Naive B cell (primary cell): ENCODE results near the gene TMEM52B. TPM values are rescaled to one million over a fixed set of nuclear protein-coding genes. Genes with fewer than 3 reads are reported as not detected.
A peak's percentile ranks its signal among the peaks of the same experiment; 100 is the strongest.
"Not testable (repeated sequence)": the region's sequence is repeated elsewhere in the genome, so short reads cannot be mapped to it uniquely, and the experiment has no call there.

Experiments used
- ATAC-seq, 2 donors: fragments of 150-1000 bp; cut with Tn5 transposase; 2 replicates each; pipeline ENCODE4 v1.10.0; 2021; ENCODE audit warnings: low read depth in 2 of 2, mild to moderate bottlenecking in 2 of 2, moderate library complexity in 2 of 2
- DNase-seq: peaks from one replicate; pipeline ENCODE4 v3.0.0; 2022
- H3K27ac Mint-ChIP-seq, 6 donors: one replicate each; pipeline ENCODE4 v1.8.0; 2020 to 2022; ENCODE audit warnings: mild to moderate bottlenecking in 6 of 6, mixed read lengths in 6 of 6, moderate library complexity in 5 of 6, inconsistent platforms in 2 of 6
- H3K27me3 Mint-ChIP-seq, 3 donors: one replicate each; pipeline ENCODE4 v1.8.0; 2021 to 2022; ENCODE audit warnings: mixed read lengths in 3 of 3, mild to moderate bottlenecking in 1 of 3
- H3K36me3 Mint-ChIP-seq, 2 donors: one replicate each; pipeline ENCODE4 v1.8.0; 2020 to 2022; ENCODE audit warnings: mixed read lengths in 2 of 2, inconsistent platforms in 1 of 2, mild to moderate bottlenecking in 1 of 2
- H3K4me1 Mint-ChIP-seq, 3 donors: one replicate each; pipeline ENCODE4 v1.8.0; 2020 to 2022; ENCODE audit warnings: mixed read lengths in 3 of 3, inconsistent platforms in 1 of 3, mild to moderate bottlenecking in 1 of 3, moderate library complexity in 1 of 3
- H3K4me3 Mint-ChIP-seq, 8 donors: one replicate each; pipeline ENCODE4 v1.8.0; 2020 to 2022; ENCODE audit warnings: mild to moderate bottlenecking in 8 of 8, mixed read lengths in 8 of 8, moderate library complexity in 8 of 8, inconsistent platforms in 2 of 8
- H3K9me3 Mint-ChIP-seq, 7 donors: one replicate each; pipeline ENCODE4 v1.8.0; 2020 to 2022; ENCODE audit warnings: mixed read lengths in 7 of 7, mild to moderate bottlenecking in 5 of 7, inconsistent platforms in 2 of 7, moderate library complexity in 1 of 7
- polyA plus RNA-seq, 6 donors: library from polyadenylated mRNA; unstranded; fragments of 300-500 nt; fragmentation: Illumina TruSeq; gene quantifications; one replicate each; pipeline ENCODE4 v1.2.3, GENCODE V29; 2021; ENCODE audit warnings: low read depth in 6 of 6

TMEM52B gene
- polyA plus RNA-seq, 6 donors from 2014 or later: not detected

GRCh38 chr12:10179776-10180181 lies 947 bp downstream of the TMEM52B start:
- peaks cover 45 to 68% (median 66%) of the 10 kb centered on the region in 3 donors for H3K27me3 Mint-ChIP-seq
- no peak overlapping the region for H3K4me3 Mint-ChIP-seq
- H3K4me1 Mint-ChIP-seq: no peaks in the 10 kb centered on the region
- no peak overlapping the region for H3K27ac Mint-ChIP-seq
- H3K36me3 Mint-ChIP-seq: no peaks in the 10 kb centered on the region
- H3K9me3 Mint-ChIP-seq: no peaks in the 10 kb centered on the region
- ATAC-seq (no peak), DNase-seq (no peak)

GRCh38 chr12:10182354-10183049 lies 3.7 kb downstream of the TMEM52B start:
- Mint-ChIP-seq H3K27me3 (peaks cover 53 to 73% (median 60%) of the 10 kb centered on the region in 3 donors), H3K9me3 (no peaks in the 10 kb centered on the region), H3K4me1 (peaks cover 0 to 3% (median 0%) of the 10 kb centered on the region in 3 donors), H3K36me3 (no peaks in the 10 kb centered on the region), H3K4me3 (no peak overlapping the region), H3K27ac (no peak overlapping the region)
- no peak for DNase-seq
- ATAC-seq: no peak

DNA sequence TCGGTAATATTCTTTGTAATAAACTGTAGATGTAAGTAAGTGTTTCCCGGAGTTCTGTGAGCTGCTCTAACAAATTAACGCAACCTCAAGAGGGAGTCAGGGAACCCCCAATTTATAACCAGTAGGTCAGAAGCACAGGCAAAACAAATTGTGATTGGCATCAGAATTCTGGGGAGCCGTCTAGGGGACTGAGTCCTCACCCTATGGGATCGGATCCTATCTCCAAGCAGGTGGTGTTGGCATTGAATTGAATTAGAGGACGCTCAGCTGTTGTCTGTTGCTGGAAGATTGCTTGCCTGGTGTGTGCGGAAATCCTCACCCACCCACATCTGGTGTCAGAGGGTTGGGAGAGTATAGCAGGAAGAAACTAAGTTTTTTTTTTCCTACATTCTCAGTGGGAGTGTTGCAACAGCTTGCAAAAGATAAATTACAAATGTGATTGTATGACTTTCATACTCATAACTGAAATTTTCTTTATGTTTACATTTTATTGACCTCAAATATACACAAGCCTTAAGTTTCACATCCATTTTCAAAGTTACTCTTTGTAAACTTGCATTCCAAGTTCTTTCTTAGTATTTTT lies 5.5 kb downstream of the TMEM52B start:
- no peak for ATAC-seq
- H3K9me3 Mint-ChIP-seq: no peaks in the 10 kb centered on the region
- no peak for DNase-seq
- no peak overlapping the region for H3K4me3 Mint-ChIP-seq
- peaks cover 0 to 3% (median 0%) of the 10 kb centered on the region in 3 donors for H3K4me1 Mint-ChIP-seq
- no peaks in the 10 kb centered on the region for H3K36me3 Mint-ChIP-seq
- H3K27me3 Mint-ChIP-seq: peaks cover 51 to 77% (median 65%) of the 10 kb centered on the region in 3 donors
- peak overlapping the region in 3 of 6 donors; percentile 11 to 71 (median 59) for H3K27ac Mint-ChIP-seq

- H3K4me3 Mint-ChIP-seq: no peak overlapping the region
- DNase-seq (peak; percentile 61), ATAC-seq (peak; percentile 83 to 86)
- H3K36me3 Mint-ChIP-seq: no peaks in the 10 kb centered on the region
- no peaks in the 10 kb centered on the region for H3K9me3 Mint-ChIP-seq
- peaks cover 3 to 6% (median 4%) of the 10 kb centered on the region in 3 donors for H3K4me1 Mint-ChIP-seq
- peaks cover 56 to 76% (median 65%) of the 10 kb centered on the region in 3 donors for H3K27me3 Mint-ChIP-seq
- peak overlapping the region in 4 of 6 donors; percentile 47 to 96 (median 67) for H3K27ac Mint-ChIP-seq
Measured at GRCh38 chr12:10186299-10186698, 7.5 kb downstream of the TMEM52B start.

DNA sequence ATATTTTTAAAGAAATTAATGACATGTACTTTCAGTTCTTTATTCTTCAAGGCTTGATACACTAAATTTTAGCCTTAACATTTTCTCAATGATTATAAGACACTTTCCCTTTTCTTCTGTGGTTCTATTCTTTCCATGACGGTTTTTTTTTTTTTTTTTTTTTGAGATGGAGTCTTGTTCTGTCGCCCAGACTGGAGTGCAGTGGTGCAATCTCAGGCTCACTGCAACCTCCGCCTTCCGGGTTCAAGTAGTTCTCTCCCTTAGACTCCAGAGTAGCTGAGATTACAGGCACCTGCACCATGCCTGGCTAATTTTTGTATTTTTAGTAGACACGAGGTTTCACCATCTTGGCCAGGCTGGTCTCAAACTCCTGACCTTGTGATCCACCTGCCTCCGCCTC lies 8.1 kb downstream of the TMEM52B start:
- peaks cover 62 to 81% (median 68%) of the 10 kb centered on the region in 3 donors for H3K27me3 Mint-ChIP-seq
- H3K4me3 Mint-ChIP-seq, H3K4me1 Mint-ChIP-seq, DNase-seq, H3K9me3 Mint-ChIP-seq, H3K36me3 Mint-ChIP-seq, H3K27ac Mint-ChIP-seq, ATAC-seq: not testable (repeated sequence)

GRCh38 chr12:10189653-10190052 lies 10.8 kb downstream of the TMEM52B start:
- no peak for DNase-seq
- Mint-ChIP-seq H3K9me3 (no peaks in the 10 kb centered on the region), H3K27me3 (peaks cover 64 to 86% (median 68%) of the 10 kb centered on the region in 3 donors), H3K27ac (no peak overlapping the region), H3K4me1 (peaks cover 7 to 12% (median 9%) of the 10 kb centered on the region in 3 donors), H3K36me3 (no peaks in the 10 kb centered on the region), H3K4me3 (no peak overlapping the region)
- no peak for ATAC-seq

DNA sequence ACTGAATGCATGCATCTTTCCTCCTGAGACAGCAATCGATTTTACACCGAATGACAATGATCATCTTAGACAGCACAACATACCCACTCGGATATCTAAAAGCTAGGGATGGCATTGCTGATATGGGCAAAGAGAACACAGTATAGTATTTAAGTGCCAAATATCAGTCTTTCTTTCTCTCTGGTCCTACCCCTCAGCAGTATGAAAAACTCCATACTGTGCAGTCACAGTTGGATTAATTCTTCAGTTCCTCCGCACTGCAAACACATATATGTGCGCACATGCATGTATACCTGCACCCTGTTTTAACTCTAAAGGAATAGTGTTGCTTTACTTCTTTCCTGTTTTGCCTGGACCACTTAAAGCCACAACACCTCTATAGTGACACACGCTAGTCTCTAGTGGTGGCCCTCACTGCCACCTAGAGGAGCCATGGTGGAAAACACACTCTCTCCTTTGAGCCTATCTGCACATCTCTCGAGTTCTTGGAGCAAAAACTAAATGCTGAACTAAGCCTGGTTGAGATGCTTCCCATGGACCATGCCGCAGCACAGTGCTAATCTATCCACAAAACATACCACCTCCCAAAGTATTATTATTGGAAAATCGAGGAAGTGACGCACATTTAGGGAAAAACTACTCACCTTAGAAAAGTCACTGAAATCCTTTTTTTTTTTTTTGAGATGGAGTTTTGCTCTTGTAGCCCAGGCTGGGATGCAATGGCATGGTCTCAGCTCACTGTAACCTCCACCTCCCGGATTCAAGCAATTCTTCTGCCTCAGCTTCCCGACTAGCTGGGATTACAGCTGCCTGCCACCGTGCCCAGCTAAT lies 11.9 kb downstream of the TMEM52B start:
- Mint-ChIP-seq H3K36me3 (no peaks in the 10 kb centered on the region), H3K9me3 (no peaks in the 10 kb centered on the region), H3K4me1 (peaks cover 15 to 21% (median 15%) of the 10 kb centered on the region in 3 donors), H3K27me3 (peaks cover 61 to 83% (median 76%) of the 10 kb centered on the region in 3 donors), H3K4me3 (no peak overlapping the region), H3K27ac (no peak overlapping the region)
- DNase-seq (peak; percentile 53), ATAC-seq (peak; percentile 82 to 86)

- DNase-seq (no peak), ATAC-seq (no peak)
- Mint-ChIP-seq H3K4me1 (peaks cover 22 to 32% (median 23%) of the 10 kb centered on the region in 3 donors), H3K36me3 (no peaks in the 10 kb centered on the region), H3K9me3 (no peaks in the 10 kb centered on the region), H3K4me3 (no peak overlapping the region), H3K27ac (no peak overlapping the region), H3K27me3 (peaks cover 63 to 83% (median 68%) of the 10 kb centered on the region in 3 donors)
Measured at GRCh38 chr12:10191865-10192264, 13.0 kb downstream of the TMEM52B start.

- no peak overlapping the region for H3K27ac Mint-ChIP-seq
Measured at GRCh38 chr12:10194160-10194670, 15.4 kb downstream of the TMEM52B start.

GRCh38 chr12:10196210-10196609 lies 17.4 kb downstream of the TMEM52B start:
- H3K36me3 Mint-ChIP-seq: no peaks in the 10 kb centered on the region
- peaks cover 18 to 34% (median 26%) of the 10 kb centered on the region in 3 donors for H3K4me1 Mint-ChIP-seq
- peak overlapping the region in 5 of 8 donors; percentile 26 to 58 (median 45) for H3K4me3 Mint-ChIP-seq
- H3K27me3 Mint-ChIP-seq: peaks cover 62 to 79% (median 67%) of the 10 kb centered on the region in 3 donors
- ATAC-seq (peak; percentile 98 to 100), DNase-seq (peak; percentile 57)
- peak overlapping the region in 2 of 6 donors; percentile 29 for H3K27ac Mint-ChIP-seq
- H3K9me3 Mint-ChIP-seq: no peaks in the 10 kb centered on the region

More at GRCh38 chr12:10194160-10194670, 15.4 kb downstream of the TMEM52B start:
- H3K9me3 Mint-ChIP-seq: no peaks in the 10 kb centered on the region
- DNase-seq: no peak
- peak overlapping the region in 1 of 8 donors; percentile 1 for H3K4me3 Mint-ChIP-seq
- H3K27me3 Mint-ChIP-seq: peaks cover 70 to 85% (median 71%) of the 10 kb centered on the region in 3 donors
- no peak for ATAC-seq
- peaks cover 22 to 34% (median 24%) of the 10 kb centered on the region in 3 donors for H3K4me1 Mint-ChIP-seq
- H3K36me3 Mint-ChIP-seq: no peaks in the 10 kb centered on the region

DNA sequence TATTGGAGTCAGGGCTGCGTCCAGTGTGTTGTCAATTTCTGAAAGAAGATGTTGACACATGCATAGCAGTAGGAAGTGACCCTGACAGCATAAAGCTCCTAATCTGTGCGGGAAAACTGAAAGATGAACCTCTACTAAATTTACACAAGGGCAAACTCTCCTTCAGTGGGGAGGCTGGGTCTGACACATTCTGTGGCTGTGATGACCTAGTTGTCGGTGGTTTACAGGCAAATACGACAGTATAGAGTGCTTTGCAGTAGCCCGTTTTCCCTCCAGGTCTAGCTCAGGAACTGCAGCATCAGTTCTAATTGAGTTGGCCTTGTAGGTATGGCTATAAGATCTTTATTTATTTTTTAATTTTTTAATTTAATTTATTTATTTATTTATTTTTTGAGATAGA lies 19.0 kb downstream of the TMEM52B start:
- H3K27ac Mint-ChIP-seq: no peak overlapping the region
- peaks cover 18 to 34% (median 26%) of the 10 kb centered on the region in 3 donors for H3K4me1 Mint-ChIP-seq
- peaks cover 57 to 76% (median 62%) of the 10 kb centered on the region in 3 donors for H3K27me3 Mint-ChIP-seq
- DNase-seq (no peak), ATAC-seq (no peak)
- H3K36me3 Mint-ChIP-seq: no peaks in the 10 kb centered on the region
- H3K9me3 Mint-ChIP-seq: peaks cover 0 to 2% (median 0%) of the 10 kb centered on the region in 7 donors
- H3K4me3 Mint-ChIP-seq: no peak overlapping the region

- Mint-ChIP-seq H3K4me1 (peaks cover 4 to 16% (median 10%) of the 10 kb centered on the region in 3 donors), H3K27me3 (peaks cover 23 to 28% (median 27%) of the 10 kb centered on the region in 3 donors), H3K27ac (peak overlapping the region in 1 of 6 donors; percentile 24)
- H3K36me3 Mint-ChIP-seq, H3K9me3 Mint-ChIP-seq, DNase-seq, H3K4me3 Mint-ChIP-seq: not testable (repeated sequence)
- ATAC-seq: peak; percentile 47 to 60
Measured at GRCh38 chr12:10204495-10204894, 25.7 kb downstream of the TMEM52B start.

GRCh38 chr12:10205220-10205807 lies 26.5 kb downstream of the TMEM52B start:
- peaks cover 15 to 20% (median 18%) of the 10 kb centered on the region in 3 donors for H3K27me3 Mint-ChIP-seq
- no peak for DNase-seq
- no peak overlapping the region for H3K4me3 Mint-ChIP-seq
- peaks cover 4 to 11% (median 10%) of the 10 kb centered on the region in 3 donors for H3K4me1 Mint-ChIP-seq
- ATAC-seq: no peak
- H3K27ac Mint-ChIP-seq: no peak overlapping the region
- peaks cover 0 to 2% (median 0%) of the 10 kb centered on the region in 7 donors for H3K9me3 Mint-ChIP-seq
- no peaks in the 10 kb centered on the region for H3K36me3 Mint-ChIP-seq
